ENCODE data around the gene ERC2. TPM values are rescaled to one million over a fixed set of nuclear protein-coding genes. Genes with fewer than 3 reads are reported as not detected.

Gene ERC2
- total RNA-seq, 1 donor: 0.36 TPM

DNA sequence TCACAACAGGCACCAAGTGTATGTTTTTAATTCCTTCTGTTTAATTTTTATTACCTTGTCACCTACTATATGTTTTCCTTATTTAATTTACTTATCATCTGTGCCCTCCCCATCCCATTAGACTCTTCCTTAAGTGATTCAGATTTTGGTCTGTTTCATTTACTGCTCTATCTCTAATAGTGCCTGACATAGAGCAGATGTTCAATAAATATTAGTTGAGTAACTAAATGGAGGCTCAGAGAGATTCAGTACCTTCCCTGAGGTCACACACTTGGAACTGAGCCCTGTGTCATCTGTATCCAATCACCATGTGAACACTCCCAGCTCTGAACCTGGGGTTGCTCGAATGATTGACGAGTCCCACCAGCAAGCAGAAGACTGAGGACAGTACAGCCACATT is 663.1 kb downstream of the ERC2 start:
- Histone ChIP-seq H3K27ac (ENCODE audit: low read depth, low read length) (no peak overlapping the region), H3K4me1 (ENCODE audit: insufficient read depth, low read length) (no peaks in the 10 kb centered on the region), H4K20me1 (ENCODE audit: insufficient read depth, low read length) (no peaks in the 10 kb centered on the region), H3K4me2 (ENCODE audit: insufficient read depth, low read length) (no peak overlapping the region), H2AFZ (ENCODE audit: low read length) (no peak overlapping the region), H3K27me3 (ENCODE audit: insufficient read depth, low read length) (no peaks in the 10 kb centered on the region), H3K79me2 (ENCODE audit: insufficient read depth, low read length) (no peaks in the 10 kb centered on the region), H3K4me3 (ENCODE audit: insufficient read depth, low read length) (no peak overlapping the region), H3K9me3 (ENCODE audit: low read depth, low read length) (no peaks in the 10 kb centered on the region), H3K36me3 (ENCODE audit: insufficient read depth, low read length) (no peaks in the 10 kb centered on the region)
- TF ChIP-seq, protein P1, sequence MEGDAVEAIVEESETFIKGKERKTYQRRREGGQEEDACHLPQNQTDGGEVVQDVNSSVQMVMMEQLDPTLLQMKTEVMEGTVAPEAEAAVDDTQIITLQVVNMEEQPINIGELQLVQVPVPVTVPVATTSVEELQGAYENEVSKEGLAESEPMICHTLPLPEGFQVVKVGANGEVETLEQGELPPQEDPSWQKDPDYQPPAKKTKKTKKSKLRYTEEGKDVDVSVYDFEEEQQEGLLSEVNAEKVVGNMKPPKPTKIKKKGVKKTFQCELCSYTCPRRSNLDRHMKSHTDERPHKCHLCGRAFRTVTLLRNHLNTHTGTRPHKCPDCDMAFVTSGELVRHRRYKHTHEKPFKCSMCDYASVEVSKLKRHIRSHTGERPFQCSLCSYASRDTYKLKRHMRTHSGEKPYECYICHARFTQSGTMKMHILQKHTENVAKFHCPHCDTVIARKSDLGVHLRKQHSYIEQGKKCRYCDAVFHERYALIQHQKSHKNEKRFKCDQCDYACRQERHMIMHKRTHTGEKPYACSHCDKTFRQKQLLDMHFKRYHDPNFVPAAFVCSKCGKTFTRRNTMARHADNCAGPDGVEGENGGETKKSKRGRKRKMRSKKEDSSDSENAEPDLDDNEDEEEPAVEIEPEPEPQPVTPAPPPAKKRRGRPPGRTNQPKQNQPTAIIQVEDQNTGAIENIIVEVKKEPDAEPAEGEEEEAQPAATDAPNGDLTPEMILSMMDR (IDR thresholded peaks at IDR 0.05; ENCODE audit: extremely low read depth, low read depth, low read length): no peak
- no peak for DNase-seq (ENCODE audit: insufficient read length, low spot score, missing footprints)

DNA sequence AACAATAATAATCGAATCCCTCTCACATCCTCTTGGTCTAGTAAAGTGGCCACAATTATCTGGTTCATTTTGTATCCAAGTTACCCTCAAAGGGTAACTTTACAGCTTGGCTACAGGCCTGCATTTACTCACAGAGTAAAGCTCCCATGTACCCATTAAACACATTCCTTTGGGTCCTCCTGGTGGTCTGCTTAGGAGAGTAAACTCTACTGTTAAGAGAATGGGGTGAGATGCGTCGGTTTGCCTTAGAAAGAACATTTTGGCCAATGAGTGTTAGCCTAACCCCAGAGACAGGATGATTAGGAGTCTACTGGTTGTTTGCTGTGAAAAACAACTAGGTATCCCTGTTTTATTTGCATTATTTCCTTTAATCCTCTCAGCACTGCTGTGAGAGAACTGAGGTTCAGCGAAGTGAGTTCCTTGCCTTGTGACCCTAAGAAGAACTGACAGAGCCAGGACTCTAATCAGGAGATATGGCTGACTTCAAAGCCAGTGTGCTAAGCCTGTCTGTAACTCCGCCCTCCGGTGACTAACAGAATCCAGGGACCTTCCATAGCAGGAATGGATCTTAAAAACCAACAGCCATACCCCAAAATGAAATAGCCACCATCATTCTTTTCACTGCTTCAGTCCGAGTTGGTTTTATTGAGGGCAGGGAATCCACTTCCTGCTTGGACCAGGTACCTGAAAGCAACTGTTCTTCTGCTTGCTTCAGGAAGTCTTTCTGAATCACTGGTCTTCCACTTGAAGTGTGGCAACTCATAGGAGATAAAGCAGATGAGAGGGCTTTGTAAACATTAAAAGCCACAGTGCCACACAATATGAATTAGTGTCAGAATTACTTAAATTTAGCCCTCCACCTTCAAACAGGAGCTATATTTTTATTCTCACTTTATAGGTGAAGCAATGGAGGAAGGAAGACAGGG is 663.8 kb downstream of the ERC2 start:
- H3K27me3 ChIP-seq (ENCODE audit: insufficient read depth, low read length): no peaks in the 10 kb centered on the region
- no peak overlapping the region for H3K4me3 ChIP-seq (ENCODE audit: insufficient read depth, low read length)
- H3K4me2 ChIP-seq (ENCODE audit: insufficient read depth, low read length): no peak overlapping the region
- DNase-seq (ENCODE audit: insufficient read length, low spot score, missing footprints): no peak
- H3K4me1 ChIP-seq (ENCODE audit: insufficient read depth, low read length): no peaks in the 10 kb centered on the region
- TF ChIP-seq, protein P1 (IDR thresholded peaks at IDR 0.05; ENCODE audit: extremely low read depth, low read depth, low read length): no peak
- H3K9me3 ChIP-seq (ENCODE audit: low read depth, low read length): no peaks in the 10 kb centered on the region
- no peak overlapping the region for H2AFZ ChIP-seq (ENCODE audit: low read length)
- H4K20me1 ChIP-seq (ENCODE audit: insufficient read depth, low read length): no peaks in the 10 kb centered on the region
- H3K79me2 ChIP-seq (ENCODE audit: insufficient read depth, low read length): no peaks in the 10 kb centered on the region
- H3K27ac ChIP-seq (ENCODE audit: low read depth, low read length): no peak overlapping the region
- H3K36me3 ChIP-seq (ENCODE audit: insufficient read depth, low read length): no peaks in the 10 kb centered on the region

DNA sequence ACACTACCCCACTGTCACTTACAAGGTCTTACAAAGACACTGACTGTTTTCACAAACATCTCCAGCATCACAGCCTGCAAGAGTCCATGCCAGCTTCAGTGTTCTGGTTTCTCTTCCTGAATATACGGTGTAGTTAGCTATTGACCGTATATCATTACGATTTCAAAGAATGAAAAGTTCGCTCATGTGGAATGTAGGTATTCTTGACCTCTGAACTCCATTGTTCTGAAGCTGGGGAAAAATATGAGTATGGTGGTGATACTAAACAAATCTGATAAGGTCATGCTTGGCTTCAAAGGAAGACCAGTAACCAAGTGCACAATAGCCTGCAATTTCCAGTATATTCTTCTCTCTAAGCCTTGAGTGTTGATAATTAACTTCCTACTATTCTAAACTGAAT is 665.5 kb downstream of the ERC2 start:
- Histone ChIP-seq H3K27me3 (ENCODE audit: insufficient read depth, low read length) (no peaks in the 10 kb centered on the region), H3K9me3 (ENCODE audit: low read depth, low read length) (no peaks in the 10 kb centered on the region), H3K79me2 (ENCODE audit: insufficient read depth, low read length) (no peaks in the 10 kb centered on the region), H3K36me3 (ENCODE audit: insufficient read depth, low read length) (no peaks in the 10 kb centered on the region), H3K4me3 (ENCODE audit: insufficient read depth, low read length) (no peak overlapping the region), H4K20me1 (ENCODE audit: insufficient read depth, low read length) (no peaks in the 10 kb centered on the region), H3K4me2 (ENCODE audit: insufficient read depth, low read length) (no peak overlapping the region), H2AFZ (ENCODE audit: low read length) (no peak overlapping the region), H3K27ac (ENCODE audit: low read depth, low read length) (no peak overlapping the region), H3K4me1 (ENCODE audit: insufficient read depth, low read length) (no peaks in the 10 kb centered on the region)
- TF ChIP-seq, protein P1 (IDR thresholded peaks at IDR 0.05; ENCODE audit: extremely low read depth, low read depth, low read length): no peak
- no peak for DNase-seq (ENCODE audit: insufficient read length, low spot score, missing footprints)

DNA sequence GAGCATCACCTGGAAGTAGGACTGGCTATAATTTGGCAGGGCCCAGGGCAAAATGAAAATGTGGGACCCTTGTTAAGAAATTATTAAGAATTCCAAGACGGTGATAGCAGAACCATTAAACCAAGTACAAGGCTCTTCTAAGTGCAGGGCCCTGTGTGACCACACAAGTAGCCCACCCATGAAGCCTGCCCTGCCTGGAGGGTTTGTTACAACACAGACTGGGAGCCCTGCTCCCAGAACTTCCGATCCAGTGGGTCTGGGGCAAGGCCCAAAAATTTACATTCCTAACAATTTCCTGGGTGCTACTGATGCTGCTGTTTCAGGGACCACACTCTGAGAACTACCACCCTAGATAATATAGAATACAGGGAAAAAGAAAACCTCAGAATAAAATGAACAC is 666.6 kb downstream of the ERC2 start:
- H3K79me2 ChIP-seq (ENCODE audit: insufficient read depth, low read length): no peaks in the 10 kb centered on the region
- H3K36me3 ChIP-seq (ENCODE audit: insufficient read depth, low read length): no peaks in the 10 kb centered on the region
- no peak for DNase-seq (ENCODE audit: insufficient read length, low spot score, missing footprints)
- H3K9me3 ChIP-seq (ENCODE audit: low read depth, low read length): no peaks in the 10 kb centered on the region
- no peak overlapping the region for H2AFZ ChIP-seq (ENCODE audit: low read length)
- TF ChIP-seq, protein P1 (IDR thresholded peaks at IDR 0.05; ENCODE audit: extremely low read depth, low read depth, low read length): no peak
- H3K4me1 ChIP-seq (ENCODE audit: insufficient read depth, low read length): no peaks in the 10 kb centered on the region
- H3K4me3 ChIP-seq (ENCODE audit: insufficient read depth, low read length): no peak overlapping the region
- no peak overlapping the region for H3K27ac ChIP-seq (ENCODE audit: low read depth, low read length)
- H4K20me1 ChIP-seq (ENCODE audit: insufficient read depth, low read length): no peaks in the 10 kb centered on the region
- no peak overlapping the region for H3K4me2 ChIP-seq (ENCODE audit: insufficient read depth, low read length)
- H3K27me3 ChIP-seq (ENCODE audit: insufficient read depth, low read length): no peaks in the 10 kb centered on the region

Measured in osteoblast (primary cell).